ENCODE data around the gene SPRN. TPM values are rescaled to one million over a fixed set of nuclear protein-coding genes. Genes with fewer than 3 reads are reported as not detected.

The SPRN gene
- total RNA-seq, 1 donor from 2014 or later: 2.0 TPM

DNA sequence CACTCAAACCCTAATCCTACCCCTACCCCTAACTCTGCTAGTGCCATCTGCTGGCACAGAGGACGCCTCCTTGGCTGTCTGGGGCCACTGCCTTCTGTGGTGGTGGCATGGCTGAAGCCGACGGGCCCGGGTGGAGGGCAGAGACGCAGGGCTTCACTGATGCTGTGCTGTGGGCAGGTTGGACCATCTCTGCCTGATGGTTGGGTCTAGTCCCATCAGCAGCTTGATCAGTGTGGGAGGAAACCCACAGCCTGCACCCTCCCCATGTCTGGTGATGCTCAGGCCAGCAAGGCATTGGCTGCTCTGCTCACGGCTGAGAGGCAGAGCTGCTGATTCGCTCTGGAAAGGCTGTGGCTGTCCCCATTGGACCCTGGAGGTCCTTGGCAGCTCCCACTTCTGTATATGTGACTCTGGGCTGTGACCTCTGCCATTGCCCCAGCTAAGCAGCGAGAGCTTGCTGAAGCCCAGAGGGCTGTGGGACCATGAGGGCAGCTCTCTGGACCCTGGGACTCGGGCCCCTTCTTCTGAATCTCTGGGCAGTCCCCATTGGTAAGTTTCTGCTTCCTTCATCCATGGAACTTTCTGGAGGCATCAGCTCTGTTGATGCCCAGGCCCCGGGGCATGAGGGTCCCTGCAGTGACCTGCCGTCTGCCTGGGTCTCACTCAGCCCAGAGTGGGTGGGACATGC, 29.2 kb upstream of the SPRN start, which contains the start of gene SCART1:
Gene SCART1 (plus strand): TSS at position 430 of the 688 bp plus-strand sequence. CDS start 53 bp downstream, at position 483.
- H3K4me1 Mint-ChIP-seq (ENCODE audit: low read depth, unreplicated experiment): no peaks in the 10 kb centered on the region
- H3K27ac Mint-ChIP-seq (ENCODE audit: unreplicated experiment): no peak within 1 kb of the TSS
- peaks cover under 1% of the 10 kb centered on the region for H3K27me3 Mint-ChIP-seq (ENCODE audit: unreplicated experiment)
- H3K4me3 Mint-ChIP-seq (ENCODE audit: unreplicated experiment): no peak within 1 kb of the TSS
- TF ChIP-seq, protein P1, sequence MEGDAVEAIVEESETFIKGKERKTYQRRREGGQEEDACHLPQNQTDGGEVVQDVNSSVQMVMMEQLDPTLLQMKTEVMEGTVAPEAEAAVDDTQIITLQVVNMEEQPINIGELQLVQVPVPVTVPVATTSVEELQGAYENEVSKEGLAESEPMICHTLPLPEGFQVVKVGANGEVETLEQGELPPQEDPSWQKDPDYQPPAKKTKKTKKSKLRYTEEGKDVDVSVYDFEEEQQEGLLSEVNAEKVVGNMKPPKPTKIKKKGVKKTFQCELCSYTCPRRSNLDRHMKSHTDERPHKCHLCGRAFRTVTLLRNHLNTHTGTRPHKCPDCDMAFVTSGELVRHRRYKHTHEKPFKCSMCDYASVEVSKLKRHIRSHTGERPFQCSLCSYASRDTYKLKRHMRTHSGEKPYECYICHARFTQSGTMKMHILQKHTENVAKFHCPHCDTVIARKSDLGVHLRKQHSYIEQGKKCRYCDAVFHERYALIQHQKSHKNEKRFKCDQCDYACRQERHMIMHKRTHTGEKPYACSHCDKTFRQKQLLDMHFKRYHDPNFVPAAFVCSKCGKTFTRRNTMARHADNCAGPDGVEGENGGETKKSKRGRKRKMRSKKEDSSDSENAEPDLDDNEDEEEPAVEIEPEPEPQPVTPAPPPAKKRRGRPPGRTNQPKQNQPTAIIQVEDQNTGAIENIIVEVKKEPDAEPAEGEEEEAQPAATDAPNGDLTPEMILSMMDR (IDR thresholded peaks at IDR 0.05; ENCODE audit: partially characterized antibody, unreplicated experiment): no peak
- H3K36me3 Mint-ChIP-seq (ENCODE audit: unreplicated experiment): peaks cover 5% of the 10 kb centered on the region
- H3K9me3 Mint-ChIP-seq (ENCODE audit: unreplicated experiment): peaks cover 7% of the 10 kb centered on the region
- DNase-seq: no peak

DNA sequence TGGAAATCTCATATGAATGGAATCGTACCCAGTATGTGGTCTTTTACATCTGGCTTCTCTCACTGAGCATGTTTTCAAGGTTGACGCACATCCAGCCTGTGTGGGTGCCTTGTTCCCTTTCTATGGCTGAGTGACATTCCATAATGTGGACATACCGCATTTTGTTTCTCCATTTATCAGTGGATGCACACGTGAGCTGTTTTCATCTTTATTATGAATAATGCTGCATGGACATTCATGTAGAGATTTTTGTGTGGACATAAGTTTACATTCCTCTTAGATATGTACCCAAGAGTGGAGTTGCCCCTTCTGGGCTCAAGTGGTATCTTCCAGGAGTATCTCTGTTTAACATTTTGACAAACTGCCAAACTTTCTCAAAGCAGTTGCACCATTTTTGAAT, 28.0 kb upstream of the SPRN start:
- TF ChIP-seq, protein P1 (IDR thresholded peaks at IDR 0.05; ENCODE audit: partially characterized antibody, unreplicated experiment): no peak
- Mint-ChIP-seq H3K27me3 (ENCODE audit: unreplicated experiment) (peaks cover 3% of the 10 kb centered on the region), H3K27ac (ENCODE audit: unreplicated experiment) (no peak overlapping the region), H3K9me3 (ENCODE audit: unreplicated experiment) (peaks cover 13% of the 10 kb centered on the region), H3K4me3 (ENCODE audit: unreplicated experiment) (no peak overlapping the region), H3K36me3 (ENCODE audit: unreplicated experiment) (peaks cover 12% of the 10 kb centered on the region), H3K4me1 (ENCODE audit: low read depth, unreplicated experiment) (no peaks in the 10 kb centered on the region)
- no peak for DNase-seq

DNA sequence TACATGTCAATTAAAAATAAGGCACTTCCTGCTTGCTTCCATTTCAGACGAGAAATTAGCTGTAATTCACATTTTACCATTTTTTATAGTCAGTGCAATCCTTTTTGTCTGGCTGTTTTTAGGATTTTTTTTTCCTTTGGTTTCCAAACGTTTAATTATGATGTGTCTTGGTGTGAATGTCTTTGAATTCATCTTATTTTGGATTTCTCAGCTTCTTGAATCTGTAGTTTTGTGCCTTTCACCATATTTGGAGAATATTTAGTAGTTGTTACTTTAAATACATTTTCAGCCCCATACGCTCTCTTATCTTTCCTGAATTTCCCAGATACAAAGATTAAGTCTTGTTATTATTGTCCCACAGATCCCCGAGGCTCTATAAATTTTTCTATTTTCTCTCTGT, 26.9 kb upstream of the SPRN start:
- Mint-ChIP-seq H3K9me3 (ENCODE audit: unreplicated experiment) (peaks cover 19% of the 10 kb centered on the region), H3K4me1 (ENCODE audit: low read depth, unreplicated experiment) (no peaks in the 10 kb centered on the region), H3K4me3 (ENCODE audit: unreplicated experiment) (no peak overlapping the region), H3K36me3 (ENCODE audit: unreplicated experiment) (peaks cover 21% of the 10 kb centered on the region), H3K27ac (ENCODE audit: unreplicated experiment) (no peak overlapping the region), H3K27me3 (ENCODE audit: unreplicated experiment) (peaks cover 6% of the 10 kb centered on the region)
- DNase-seq: no peak
- TF ChIP-seq, protein P1 (IDR thresholded peaks at IDR 0.05; ENCODE audit: partially characterized antibody, unreplicated experiment): no peak

DNA sequence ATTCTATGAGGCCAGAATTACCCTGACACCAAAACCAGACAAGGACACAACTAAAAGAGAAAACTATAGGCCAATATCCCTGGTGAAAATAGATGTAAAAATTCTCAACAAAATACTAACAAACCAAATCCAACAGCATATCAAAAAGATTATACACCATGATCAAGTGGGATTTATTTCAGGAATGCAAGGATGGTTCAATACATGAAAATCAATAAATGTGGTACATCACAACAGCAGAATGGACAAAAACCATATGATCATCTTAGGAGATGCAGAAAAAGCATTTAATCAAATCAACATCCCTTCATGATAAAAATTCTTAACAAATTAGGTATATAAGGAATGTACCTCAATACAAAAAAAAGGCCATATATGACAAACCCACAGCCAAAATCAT, 23.7 kb upstream of the SPRN start:
- Mint-ChIP-seq H3K27ac (ENCODE audit: unreplicated experiment) (no peak overlapping the region), H3K36me3 (ENCODE audit: unreplicated experiment) (peaks cover 18% of the 10 kb centered on the region), H3K9me3 (ENCODE audit: unreplicated experiment) (peaks cover 20% of the 10 kb centered on the region), H3K4me1 (ENCODE audit: low read depth, unreplicated experiment) (no peaks in the 10 kb centered on the region), H3K4me3 (ENCODE audit: unreplicated experiment) (no peak overlapping the region), H3K27me3 (ENCODE audit: unreplicated experiment) (peaks cover 11% of the 10 kb centered on the region)
- no peak for DNase-seq
- TF ChIP-seq, protein P1 (IDR thresholded peaks at IDR 0.05; ENCODE audit: partially characterized antibody, unreplicated experiment): no peak

DNA sequence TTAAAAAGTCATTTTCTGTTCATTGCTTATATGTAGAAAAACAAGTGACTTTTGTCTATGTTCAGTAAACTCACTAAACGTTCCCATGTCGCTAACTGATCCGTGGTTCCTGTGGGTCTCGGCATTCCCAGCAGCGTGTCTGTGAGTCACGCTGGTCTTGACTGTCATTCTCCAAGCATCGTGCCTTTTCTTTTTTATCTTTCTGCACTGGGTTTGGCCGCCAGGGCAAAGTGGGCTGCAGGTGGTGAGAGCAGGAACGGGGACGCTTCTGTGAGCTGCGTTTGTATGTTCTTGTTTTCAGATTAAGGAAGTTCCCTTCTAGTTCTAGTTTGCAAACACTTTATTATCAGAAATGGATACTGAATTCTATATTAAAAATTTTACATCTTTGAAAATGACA, 22.6 kb upstream of the SPRN start:
- Mint-ChIP-seq H3K4me3 (ENCODE audit: unreplicated experiment) (no peak overlapping the region), H3K36me3 (ENCODE audit: unreplicated experiment) (peaks cover 17% of the 10 kb centered on the region), H3K9me3 (ENCODE audit: unreplicated experiment) (peaks cover 24% of the 10 kb centered on the region), H3K4me1 (ENCODE audit: low read depth, unreplicated experiment) (no peaks in the 10 kb centered on the region), H3K27ac (ENCODE audit: unreplicated experiment) (no peak overlapping the region), H3K27me3 (ENCODE audit: unreplicated experiment) (peaks cover 11% of the 10 kb centered on the region)
- no peak for DNase-seq
- TF ChIP-seq, protein P1 (IDR thresholded peaks at IDR 0.05; ENCODE audit: partially characterized antibody, unreplicated experiment): no peak
